Body of pancreas (tissue), 4 donors: Measurements from ENCODE around the gene KRT86.

Experiments
- POLR2A ChIP-seq, 3 donors: fragments of 450-650 bp; IDR thresholded peaks; one replicate each; pipeline ENCODE4 v1.6.1; 2016; ENCODE audit warnings: antibody characterized with exemption in 3 of 3, mild to moderate bottlenecking in 2 of 3
- TF ChIP-seq, protein P1 (sequence below), 7 experiments: fragments of 450-650 bp in 4 of 7; fragments of 200-600 bp in 3 of 7; sonication (generic) in 3 of 7; IDR thresholded peaks; one replicate each; pipeline ENCODE4 v1.5.1; 2016 to 2019; ENCODE audit warnings: antibody characterized with exemption in 7 of 7

DNA sequence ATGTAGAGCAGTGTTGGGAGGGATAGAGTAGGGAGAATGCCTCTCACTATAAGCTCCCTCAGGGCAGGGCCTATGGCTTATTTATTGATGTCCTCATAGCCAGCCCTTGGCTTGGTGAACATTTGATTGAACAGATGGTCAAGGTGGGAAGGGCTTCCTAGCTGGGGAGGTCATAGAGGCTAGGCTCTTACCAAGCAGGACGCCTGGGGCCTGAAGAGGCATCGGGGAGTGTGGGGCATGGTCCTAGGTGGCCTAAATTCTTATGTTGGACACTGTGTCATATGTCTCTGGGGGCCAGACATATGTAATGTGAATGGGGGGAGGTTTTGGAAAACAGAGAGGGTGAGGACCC lies 17.9 kb upstream of the KRT86 start:
- TF ChIP-seq, protein P1, sequence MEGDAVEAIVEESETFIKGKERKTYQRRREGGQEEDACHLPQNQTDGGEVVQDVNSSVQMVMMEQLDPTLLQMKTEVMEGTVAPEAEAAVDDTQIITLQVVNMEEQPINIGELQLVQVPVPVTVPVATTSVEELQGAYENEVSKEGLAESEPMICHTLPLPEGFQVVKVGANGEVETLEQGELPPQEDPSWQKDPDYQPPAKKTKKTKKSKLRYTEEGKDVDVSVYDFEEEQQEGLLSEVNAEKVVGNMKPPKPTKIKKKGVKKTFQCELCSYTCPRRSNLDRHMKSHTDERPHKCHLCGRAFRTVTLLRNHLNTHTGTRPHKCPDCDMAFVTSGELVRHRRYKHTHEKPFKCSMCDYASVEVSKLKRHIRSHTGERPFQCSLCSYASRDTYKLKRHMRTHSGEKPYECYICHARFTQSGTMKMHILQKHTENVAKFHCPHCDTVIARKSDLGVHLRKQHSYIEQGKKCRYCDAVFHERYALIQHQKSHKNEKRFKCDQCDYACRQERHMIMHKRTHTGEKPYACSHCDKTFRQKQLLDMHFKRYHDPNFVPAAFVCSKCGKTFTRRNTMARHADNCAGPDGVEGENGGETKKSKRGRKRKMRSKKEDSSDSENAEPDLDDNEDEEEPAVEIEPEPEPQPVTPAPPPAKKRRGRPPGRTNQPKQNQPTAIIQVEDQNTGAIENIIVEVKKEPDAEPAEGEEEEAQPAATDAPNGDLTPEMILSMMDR (IDR thresholded peaks at IDR 0.05): no peak
- TF ChIP-seq POLR2A (IDR thresholded peaks at IDR 0.05): no peak
